Measurements from ENCODE around the gene ERGIC3. TPM values are rescaled to one million over a fixed set of nuclear protein-coding genes. Genes with fewer than 3 reads are reported as not detected.

The ERGIC3 gene
- total and polyA plus RNA-seq, 2 of the 13 experiments (the other 11 are each of a cell fraction or from before 2014, with no cell fraction given): 407 to 670 TPM

DNA sequence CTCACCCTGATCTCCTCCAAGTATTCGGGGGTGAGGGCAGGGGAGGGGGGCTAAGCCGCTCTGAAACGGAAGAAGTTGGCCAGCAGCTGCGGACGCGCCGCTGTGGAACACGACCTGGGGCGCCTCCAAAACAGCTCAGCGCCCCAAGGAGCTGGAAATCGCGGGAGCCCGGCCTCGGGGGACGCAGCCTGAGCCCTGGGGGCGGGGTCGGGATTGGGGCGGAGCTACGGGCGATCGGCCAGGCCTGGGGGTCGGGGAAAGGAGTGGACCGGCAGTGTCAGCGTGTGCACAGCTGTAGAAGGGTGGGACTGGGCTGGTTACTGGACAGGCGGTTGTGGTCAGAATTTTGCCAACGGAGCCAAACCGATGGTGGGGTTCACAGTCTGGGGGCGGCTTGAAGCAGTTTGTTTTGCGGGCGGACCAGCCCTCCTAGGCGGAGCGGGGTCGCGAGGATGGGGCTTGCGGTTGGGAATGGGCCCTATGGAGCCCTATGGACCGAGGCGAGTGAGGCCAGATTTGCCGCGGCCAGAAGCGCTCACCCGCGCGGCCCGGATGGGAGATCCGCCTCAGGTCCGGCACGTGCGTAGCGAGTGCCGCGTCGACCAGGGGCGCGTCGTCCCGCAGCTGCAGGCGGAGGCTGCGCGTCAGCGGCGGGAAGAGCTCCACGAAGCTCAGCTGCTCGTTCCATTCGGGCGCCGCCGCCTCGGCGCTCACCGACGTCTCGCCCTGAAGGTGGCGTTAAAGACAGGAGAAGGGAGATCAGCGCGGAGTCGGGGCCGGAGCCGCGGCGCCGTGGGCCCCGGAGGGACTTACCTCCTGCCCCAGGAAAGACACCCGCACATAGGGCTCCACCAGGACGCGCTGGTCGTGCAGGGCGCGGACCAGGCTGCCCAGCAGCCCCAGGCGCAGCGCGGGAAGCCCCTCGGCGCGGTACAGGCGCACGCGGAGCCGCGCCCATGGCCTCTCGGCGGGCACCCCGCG, 59.4 kb downstream of the ERGIC3 start (continued):
- TF ChIP-seq, protein P1, sequence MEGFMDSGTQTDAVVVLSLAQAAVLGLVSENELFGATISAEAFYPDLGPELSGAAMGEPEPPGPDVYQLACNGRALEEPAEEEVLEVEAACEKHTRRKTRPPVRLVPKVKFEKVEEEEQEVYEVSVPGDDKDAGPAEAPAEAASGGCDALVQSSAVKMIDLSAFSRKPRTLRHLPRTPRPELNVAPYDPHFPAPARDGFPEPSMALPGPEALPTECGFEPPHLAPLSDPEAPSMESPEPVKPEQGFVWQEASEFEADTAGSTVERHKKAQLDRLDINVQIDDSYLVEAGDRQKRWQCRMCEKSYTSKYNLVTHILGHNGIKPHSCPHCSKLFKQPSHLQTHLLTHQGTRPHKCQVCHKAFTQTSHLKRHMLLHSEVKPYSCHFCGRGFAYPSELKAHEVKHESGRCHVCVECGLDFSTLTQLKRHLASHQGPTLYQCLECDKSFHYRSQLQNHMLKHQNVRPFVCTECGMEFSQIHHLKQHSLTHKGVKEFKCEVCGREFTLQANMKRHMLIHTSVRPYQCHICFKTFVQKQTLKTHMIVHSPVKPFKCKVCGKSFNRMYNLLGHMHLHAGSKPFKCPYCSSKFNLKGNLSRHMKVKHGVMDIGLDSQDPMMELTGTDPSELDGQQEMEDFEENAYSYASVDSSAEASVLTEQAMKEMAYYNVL (CRISPR knock-in tag; IDR thresholded peaks at IDR 0.05; ENCODE audit: borderline replicate concordance): peak; percentile 29; the same call in 1 of the 2 replicates
- no peak for TF ChIP-seq NR3C1 (CRISPR knock-in tag; IDR thresholded peaks at IDR 0.05)
- peak; percentile 48; the same call in 1 of the 2 replicates for TF ChIP-seq MTA1 (CRISPR knock-in tag; IDR thresholded peaks at IDR 0.05; ENCODE audit: borderline replicate concordance)
- 0 out of 2 replicates have a peak, but pooled peaks have one; percentile 17 for TF ChIP-seq SOX5 (CRISPR knock-in tag; IDR thresholded peaks at IDR 0.05; ENCODE audit: borderline replicate concordance)
- peak; percentile 56; the same call in 1 of the 2 replicates for TF ChIP-seq ZNF12 (CRISPR knock-in tag; IDR thresholded peaks at IDR 0.05)
- TF ChIP-seq NFYB (CRISPR knock-in tag; IDR thresholded peaks at IDR 0.05): no peak
- TF ChIP-seq XRCC5 (optimal IDR thresholded peaks at IDR 0.05; ENCODE audit: low read length): no peak
- TF ChIP-seq NFYC (CRISPR knock-in tag; IDR thresholded peaks at IDR 0.05): no peak
- no peak for TF ChIP-seq ZNF629 (CRISPR knock-in tag; conservative IDR thresholded peaks at IDR 0.05)
- TF ChIP-seq ZNF773 (CRISPR knock-in tag; IDR thresholded peaks at IDR 0.05; ENCODE audit: borderline replicate concordance): peak; percentile 91
- TF ChIP-seq, protein P2, sequence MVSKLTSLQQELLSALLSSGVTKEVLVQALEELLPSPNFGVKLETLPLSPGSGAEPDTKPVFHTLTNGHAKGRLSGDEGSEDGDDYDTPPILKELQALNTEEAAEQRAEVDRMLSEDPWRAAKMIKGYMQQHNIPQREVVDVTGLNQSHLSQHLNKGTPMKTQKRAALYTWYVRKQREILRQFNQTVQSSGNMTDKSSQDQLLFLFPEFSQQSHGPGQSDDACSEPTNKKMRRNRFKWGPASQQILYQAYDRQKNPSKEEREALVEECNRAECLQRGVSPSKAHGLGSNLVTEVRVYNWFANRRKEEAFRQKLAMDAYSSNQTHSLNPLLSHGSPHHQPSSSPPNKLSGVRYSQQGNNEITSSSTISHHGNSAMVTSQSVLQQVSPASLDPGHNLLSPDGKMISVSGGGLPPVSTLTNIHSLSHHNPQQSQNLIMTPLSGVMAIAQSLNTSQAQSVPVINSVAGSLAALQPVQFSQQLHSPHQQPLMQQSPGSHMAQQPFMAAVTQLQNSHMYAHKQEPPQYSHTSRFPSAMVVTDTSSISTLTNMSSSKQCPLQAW (CRISPR knock-in tag; IDR thresholded peaks at IDR 0.05): no peak
- TF ChIP-seq, protein P3, sequence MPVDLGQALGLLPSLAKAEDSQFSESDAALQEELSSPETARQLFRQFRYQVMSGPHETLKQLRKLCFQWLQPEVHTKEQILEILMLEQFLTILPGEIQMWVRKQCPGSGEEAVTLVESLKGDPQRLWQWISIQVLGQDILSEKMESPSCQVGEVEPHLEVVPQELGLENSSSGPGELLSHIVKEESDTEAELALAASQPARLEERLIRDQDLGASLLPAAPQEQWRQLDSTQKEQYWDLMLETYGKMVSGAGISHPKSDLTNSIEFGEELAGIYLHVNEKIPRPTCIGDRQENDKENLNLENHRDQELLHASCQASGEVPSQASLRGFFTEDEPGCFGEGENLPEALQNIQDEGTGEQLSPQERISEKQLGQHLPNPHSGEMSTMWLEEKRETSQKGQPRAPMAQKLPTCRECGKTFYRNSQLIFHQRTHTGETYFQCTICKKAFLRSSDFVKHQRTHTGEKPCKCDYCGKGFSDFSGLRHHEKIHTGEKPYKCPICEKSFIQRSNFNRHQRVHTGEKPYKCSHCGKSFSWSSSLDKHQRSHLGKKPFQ (CRISPR knock-in tag; IDR thresholded peaks at IDR 0.05; ENCODE audit: insufficient replicate concordance): no peak
- TF ChIP-seq KAT7 (CRISPR knock-in tag; IDR thresholded peaks at IDR 0.05; ENCODE audit: borderline replicate concordance): no peak
- TF ChIP-seq, protein P4, sequence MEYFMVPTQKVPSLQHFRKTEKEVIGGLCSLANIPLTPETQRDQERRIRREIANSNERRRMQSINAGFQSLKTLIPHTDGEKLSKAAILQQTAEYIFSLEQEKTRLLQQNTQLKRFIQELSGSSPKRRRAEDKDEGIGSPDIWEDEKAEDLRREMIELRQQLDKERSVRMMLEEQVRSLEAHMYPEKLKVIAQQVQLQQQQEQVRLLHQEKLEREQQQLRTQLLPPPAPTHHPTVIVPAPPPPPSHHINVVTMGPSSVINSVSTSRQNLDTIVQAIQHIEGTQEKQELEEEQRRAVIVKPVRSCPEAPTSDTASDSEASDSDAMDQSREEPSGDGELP (IDR thresholded peaks at IDR 0.05; ENCODE audit: borderline replicate concordance, low read depth): no peak; the same call in 1 of the 2 replicates
- TF ChIP-seq, protein P5, sequence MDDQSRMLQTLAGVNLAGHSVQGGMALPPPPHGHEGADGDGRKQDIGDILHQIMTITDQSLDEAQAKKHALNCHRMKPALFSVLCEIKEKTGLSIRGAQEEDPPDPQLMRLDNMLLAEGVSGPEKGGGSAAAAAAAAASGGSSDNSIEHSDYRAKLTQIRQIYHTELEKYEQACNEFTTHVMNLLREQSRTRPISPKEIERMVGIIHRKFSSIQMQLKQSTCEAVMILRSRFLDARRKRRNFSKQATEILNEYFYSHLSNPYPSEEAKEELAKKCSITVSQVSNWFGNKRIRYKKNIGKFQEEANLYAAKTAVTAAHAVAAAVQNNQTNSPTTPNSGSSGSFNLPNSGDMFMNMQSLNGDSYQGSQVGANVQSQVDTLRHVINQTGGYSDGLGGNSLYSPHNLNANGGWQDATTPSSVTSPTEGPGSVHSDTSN (CRISPR knock-in tag; IDR thresholded peaks at IDR 0.05; ENCODE audit: borderline replicate concordance): no peak
- TF ChIP-seq, protein P6, sequence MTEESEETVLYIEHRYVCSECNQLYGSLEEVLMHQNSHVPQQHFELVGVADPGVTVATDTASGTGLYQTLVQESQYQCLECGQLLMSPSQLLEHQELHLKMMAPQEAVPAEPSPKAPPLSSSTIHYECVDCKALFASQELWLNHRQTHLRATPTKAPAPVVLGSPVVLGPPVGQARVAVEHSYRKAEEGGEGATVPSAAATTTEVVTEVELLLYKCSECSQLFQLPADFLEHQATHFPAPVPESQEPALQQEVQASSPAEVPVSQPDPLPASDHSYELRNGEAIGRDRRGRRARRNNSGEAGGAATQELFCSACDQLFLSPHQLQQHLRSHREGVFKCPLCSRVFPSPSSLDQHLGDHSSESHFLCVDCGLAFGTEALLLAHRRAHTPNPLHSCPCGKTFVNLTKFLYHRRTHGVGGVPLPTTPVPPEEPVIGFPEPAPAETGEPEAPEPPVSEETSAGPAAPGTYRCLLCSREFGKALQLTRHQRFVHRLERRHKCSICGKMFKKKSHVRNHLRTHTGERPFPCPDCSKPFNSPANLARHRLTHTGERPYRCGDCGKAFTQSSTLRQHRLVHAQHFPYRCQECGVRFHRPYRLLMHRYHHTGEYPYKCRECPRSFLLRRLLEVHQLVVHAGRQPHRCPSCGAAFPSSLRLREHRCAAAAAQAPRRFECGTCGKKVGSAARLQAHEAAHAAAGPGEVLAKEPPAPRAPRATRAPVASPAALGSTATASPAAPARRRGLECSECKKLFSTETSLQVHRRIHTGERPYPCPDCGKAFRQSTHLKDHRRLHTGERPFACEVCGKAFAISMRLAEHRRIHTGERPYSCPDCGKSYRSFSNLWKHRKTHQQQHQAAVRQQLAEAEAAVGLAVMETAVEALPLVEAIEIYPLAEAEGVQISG (CRISPR knock-in tag; IDR thresholded peaks at IDR 0.05): peak; percentile 51; the same call in 1 of the 2 replicates
- TF ChIP-seq ASH2L (IDR thresholded peaks at IDR 0.05; ENCODE audit: insufficient read length, low read depth, low read length): no peak
